Stimulated activated CD4-positive, alpha-beta T cell treated with anti-CD3 and anti-CD28 coated beads, Interleukin-12 subunit alpha, Interleukin-12 subunit beta, amount 100 ng/mL, for 24 hours (primary cell): ENCODE results near the gene RFPL3.
"Not testable (repeated sequence)": the region's sequence is repeated elsewhere in the genome, so short reads cannot be mapped to it uniquely, and the experiment has no call there.

Experiments
- DNase-seq, 2 experiments: peaks; one replicate each; pipeline ENCODE4 v3.0.0-alpha.2; 2020; ENCODE audit warnings: low read depth in 2 of 2

The RFPL3 gene

DNA sequence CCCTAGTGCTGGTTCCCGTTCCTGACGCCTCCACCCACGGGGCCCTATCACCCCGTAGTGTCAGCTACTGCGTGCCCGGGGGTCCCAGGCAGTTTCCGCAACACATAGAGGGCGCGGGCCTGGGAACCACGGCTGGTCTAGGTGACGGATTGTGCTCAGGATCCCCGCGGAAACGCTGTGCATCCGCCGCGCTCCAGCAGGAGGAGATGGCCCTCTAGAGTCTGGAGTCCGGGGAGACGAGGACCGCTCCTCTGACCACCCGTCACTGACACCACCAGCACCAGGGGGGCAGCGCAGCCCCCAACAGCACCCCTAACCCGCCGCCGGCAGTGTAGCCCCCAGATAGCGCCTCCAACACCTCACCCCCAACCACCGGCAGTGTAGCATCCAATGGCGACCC lies 4.4 kb upstream of the RFPL3 start:
- DNase-seq, result no peak

DNA sequence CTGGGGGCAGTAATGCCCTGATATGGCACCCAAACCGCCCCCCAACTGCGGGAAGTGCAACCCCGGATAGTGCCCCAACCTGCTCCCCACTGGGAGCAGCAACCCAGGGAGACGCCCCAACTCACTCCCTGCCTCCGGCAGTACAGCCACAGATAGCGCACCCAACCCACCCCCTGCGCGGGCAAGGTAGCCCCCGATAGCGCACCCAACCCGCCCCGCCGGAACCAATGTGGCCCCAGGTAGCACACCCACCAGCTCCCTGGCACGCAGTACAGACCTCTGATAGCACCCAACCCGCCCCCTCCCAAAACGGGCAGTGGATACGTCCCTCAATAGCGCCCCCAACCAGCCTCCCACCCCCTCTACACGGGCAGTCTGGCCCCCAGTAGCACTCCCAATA lies 3.8 kb upstream of the RFPL3 start:
- DNase-seq, result no peak

DNA sequence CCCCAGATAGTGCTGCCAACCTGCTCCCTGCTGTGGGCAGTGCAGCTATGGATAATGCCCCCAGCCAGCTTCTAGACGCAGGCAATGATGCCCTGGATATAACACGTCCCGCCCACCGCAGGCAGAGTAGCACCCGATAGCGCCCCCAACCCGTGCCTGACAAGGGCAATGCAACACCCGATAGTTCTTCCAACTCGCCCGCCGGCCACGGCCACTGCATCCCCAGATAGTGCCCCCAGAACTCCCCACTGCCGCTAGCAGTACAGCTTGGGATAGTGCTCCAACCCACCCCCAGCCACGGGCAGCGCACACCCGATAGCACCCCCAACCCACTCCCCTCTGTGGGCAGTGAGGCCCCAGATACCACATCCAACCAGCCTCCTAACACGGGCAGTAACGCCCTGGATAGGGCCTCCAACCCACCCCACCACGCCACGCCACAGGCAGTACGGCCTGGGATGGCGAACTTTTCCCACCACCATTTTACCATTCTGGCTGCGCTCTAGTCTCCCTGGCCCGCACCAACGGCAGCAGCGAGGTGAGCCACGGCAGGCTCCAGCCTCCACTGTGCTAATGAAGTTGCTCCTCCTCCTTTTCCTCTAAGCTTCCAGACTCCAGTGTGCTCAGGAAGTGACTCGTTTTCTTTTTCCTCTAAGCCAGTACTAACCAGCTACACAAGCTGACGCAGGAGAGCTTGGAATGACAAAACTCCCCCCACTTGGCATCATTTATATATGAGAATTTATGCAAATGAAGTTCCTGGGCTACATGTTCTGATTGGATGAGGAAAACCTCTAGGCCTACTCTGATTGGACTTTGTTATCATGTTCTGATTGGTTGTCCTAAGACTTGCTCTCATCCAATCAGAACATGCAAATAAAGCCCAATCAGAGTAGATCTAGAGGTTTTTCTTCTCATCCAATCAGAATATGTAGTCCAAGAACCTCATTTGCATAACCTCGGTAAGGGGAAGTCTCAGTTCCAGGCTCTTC lies 3.0 kb upstream of the RFPL3 start:
- DNase-seq, result no peak

DNA sequence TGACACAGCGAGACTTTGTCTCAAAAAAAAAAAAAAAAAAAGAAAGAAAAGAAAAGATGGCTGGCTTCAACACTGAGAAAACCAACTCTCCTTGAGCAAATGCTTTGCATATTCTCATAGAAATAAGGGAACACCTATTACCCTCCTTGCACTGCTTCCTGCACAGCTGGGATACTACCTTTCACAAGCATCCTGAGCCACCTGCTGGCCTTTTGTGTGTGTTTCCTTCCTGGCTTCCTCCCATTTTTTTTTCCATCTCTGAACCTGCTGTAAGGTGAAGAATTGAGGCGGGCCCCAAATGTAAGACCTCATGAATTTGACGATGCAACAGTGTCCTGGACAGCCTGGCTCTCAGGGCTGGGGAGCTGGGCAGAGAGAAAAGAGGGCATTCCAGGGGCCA lies 1.9 kb upstream of the RFPL3 start:
- no peak for DNase-seq

DNA sequence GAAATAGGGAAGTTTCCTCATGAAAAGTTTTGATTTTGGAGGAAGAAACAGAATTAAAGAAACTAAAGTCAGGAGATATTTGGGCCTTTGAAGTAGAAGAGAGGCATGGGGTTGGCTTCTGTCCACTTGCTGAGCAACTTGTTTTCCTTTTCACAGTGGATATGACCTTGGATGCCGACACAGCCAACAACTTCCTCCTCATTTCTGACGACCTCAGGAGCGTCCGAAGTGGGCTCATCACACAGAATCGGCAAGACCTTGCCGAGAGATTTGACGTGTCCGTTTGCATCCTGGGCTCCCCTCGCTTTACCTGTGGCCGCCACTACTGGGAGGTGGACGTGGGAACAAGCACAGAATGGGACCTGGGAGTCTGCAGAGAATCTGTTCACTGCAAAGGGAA lies 2.4 kb downstream of the RFPL3 start:
- not testable (repeated sequence) for DNase-seq

DNA sequence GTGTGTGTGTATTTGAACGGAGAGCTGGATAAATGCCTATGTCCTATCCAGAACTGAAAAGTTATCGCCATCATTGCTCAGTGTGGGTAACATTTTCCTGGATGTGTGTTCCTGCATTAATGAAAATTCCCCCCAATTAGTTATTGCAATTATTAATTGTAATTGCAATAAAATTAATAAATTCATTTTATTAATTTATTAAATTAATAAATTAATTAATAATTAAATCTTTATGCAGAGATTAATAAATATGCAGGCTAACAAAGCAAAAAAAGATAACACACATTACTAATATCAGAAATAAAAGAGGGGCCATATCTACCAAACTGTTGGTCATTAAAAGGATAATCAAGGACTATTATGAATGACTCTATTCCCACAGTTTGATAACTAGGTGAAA lies 3.6 kb downstream of the RFPL3 start:
- no peak for DNase-seq

DNA sequence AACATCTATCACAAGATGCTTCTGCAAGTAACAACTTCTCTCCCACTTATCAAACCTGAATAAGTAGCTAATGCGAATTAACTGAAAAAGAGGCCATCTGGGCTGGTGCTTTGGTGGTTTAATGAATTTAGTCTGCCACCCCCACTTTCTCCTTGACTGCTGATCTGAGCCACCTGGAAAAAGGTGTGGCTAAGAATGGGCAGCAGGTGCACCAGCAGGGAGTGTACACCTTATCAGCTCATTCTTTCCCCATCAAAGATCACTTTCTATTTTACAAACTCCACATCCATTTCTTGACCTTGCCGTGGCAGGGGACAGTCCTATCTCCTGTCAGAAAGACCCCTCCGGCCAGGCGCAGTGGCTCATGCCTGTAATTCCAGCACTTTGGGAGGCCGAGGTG lies 6.5 kb downstream of the RFPL3 start:
- DNase-seq, result no peak

DNA sequence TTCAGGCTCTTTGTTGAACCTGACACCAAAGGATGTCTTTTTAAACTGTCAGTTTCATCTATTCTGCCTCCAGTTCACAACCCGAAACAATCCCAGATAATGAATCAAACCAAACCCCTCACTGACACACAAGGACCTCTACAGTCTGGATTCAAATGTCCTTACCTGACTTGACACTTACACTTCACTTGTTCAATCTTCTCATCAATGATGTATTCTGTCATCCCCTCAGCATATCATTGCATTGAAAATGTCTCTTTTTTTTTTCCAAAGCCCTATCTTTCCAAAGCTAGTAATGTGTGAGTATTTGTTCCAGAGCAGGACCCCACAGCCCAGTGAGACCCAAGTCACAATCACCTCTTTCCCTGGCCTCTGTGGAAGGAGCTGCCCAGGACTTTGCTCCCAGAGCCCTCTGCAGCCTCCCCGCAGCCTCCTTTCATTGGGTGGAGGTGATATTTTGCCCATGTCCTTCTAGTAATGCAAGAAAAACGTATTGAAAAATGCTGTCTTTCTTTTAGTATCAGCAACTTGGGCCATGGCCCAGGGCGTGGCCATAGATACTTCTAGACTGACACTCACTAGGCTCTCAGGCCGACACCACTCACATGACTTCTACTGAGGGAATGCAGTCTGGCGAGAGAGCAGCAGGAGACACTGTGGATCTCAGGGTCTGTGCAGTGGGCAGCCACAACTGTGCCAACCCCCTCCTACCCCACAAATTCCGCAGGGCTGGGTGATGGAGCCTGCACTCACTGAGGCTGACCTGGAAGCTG lies 18.2 kb downstream of the RFPL3 start:
- no peak for DNase-seq

DNA sequence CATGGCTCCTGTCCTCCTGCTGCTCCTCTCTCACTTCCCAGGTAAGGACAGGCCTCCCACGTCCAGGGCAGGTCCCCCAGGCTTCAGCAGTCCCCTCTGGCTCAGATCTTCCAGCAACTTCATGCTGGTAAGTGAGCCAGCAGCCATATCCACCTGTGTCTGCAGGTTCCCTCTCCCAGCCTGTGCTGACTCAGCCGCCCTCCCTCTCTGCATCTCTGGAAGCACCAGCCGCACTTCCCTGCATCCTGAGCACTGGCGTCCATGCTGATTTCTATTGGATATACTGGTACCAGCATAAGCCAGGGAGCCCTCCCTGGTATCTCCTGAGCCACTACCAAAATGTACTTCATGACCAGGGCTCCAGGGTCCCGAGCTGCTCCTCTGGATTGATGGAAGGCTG lies 19.0 kb downstream of the RFPL3 start:
- no peak for DNase-seq

DNA sequence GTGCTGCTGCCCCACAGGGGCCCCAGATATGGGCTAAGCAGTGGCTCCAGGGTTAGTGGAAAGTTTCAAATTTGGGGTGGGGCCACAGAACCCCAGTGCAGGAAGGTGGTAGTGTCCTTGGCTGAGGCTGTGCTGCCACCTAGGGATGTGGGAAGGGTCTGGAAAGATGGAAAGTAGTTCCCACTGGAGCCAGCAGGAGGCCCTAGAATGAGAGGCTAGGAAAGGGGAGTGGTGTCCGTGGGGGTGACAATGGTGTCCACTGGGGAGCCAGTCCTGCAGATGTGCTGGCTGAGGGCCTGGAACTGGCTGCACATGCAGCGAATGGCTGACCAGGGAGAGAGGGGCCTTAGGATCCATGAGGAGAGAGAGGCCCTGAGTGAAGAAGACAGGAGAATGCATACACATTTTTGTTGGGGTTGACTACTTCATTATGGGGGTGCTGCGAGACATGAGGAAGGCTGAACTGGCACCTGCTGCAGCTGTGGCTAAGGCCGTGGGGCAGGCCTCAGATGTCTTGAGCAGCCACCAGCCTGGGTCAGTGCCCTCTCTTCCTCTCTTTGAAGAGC lies 21.1 kb downstream of the RFPL3 start:
- DNase-seq, result peak in 1 of 2 experiments; percentile 15

DNA sequence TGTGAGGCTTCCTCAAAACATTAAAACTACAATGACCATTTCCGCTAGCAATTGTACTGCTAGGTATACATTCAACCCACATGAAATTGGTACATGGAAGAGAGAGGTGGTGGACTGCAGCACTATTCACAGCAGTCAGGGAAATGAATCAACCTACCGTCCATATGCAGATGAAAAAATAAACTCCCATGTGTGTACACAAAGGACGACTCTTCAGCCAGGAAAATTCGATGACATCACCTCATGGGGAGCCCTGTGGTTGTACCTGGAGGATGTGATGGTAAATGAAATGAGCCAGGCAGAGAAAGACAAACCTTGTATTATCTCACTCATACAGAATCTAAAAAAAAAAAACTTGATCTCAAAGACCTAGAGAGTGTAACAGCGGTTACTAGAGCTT lies 23.3 kb downstream of the RFPL3 start:
- DNase-seq, result no peak

DNA sequence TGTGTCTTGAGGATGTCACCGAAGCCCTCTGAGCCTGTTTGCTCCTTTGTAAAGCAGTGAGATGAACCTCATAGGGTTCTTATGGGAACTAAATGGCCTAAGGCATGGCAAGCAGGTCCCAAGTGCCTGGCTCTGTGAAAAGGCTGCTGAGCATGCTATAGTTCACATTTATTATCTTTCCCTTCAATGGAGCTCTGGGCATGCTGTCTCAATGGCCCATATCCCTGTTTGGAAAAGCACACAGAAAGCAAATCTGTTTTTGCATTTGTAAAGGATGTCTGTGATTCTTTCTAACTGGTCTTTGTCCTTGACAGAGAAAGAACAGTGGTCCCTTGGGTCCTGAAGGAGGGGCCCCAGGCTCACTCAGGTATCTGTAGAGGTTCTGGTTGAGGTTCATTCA lies 28.0 kb downstream of the RFPL3 start:
- no peak for DNase-seq

DNA sequence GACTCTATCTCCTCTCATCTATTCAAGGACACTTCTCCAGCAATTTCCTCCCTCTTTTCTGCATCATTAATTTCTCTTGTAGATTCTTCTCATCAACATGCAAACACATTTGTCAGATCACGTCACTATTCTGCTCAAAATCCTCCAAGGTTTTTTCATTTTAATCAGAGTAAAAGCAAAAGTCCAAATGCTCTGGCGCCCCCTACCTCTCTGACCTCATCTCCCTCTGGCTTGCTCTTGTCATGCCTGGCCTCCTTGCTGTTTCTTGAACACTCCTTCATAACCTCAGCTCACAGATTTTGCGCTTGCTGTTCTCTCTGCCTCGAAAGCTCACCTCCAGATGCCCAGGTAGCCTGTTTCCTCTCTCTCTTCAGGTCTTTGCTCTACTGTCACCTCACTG lies 32.0 kb downstream of the RFPL3 start:
- peak in 1 of 2 experiments; percentile 3 for DNase-seq

DNA sequence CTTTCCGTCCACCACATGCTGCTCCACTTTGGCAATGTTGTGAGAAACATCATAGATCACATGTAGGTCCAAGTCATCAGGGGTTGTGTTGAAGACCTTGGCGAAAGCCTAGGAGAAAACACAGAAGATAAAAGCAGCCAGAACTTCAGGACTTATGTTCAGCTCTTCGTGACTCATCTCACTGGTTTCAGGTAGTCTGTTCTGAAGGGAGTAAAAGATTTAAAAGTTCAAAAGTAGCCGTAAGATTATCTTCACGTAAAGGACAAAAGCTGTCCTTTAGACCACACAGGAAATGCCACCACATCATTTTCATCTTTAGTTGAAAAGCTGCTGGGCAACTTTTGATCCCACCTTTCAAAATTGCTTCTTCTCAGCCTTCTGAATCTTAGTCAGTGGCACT lies 37.4 kb downstream of the RFPL3 start:
- DNase-seq, result no peak

DNA sequence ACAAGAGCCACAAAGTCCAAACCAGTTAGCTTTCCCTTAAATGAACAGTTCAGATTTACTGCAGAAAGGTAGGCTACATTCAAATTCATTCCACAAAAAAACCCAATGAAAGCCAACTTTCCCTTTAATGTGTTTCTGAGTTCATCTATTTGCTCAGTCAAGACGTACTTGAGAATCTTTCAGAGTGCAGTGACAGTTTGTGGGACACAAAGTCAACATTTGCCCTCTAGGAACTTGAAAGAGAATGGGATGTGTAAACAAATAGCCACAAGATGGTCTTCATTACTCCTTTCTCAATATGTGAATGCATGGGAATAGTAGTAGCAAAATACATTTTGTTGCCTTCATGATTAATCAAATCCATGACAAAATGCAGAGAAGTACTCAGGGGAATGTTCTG lies 38.6 kb downstream of the RFPL3 start:
- DNase-seq, result no peak

DNA sequence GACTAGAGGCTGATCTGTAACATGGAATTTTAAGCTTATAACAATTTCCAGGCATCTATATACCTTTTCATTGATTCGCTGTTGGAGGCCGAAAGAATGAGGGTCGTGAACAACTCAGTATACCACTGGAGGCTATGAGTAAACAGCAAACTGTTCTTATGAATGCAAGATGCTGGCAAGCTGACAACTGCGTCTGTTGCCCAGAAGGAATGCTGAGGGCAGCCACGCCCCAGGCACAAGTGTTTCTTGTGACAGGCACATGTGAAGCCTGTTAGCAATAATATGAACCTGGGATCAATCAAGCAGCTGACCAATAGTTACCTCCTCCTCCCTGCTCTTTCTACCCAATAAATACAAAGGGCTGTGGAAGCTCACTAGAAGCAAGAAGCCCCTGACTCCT lies 39.1 kb downstream of the RFPL3 start:
- no peak for DNase-seq

DNA sequence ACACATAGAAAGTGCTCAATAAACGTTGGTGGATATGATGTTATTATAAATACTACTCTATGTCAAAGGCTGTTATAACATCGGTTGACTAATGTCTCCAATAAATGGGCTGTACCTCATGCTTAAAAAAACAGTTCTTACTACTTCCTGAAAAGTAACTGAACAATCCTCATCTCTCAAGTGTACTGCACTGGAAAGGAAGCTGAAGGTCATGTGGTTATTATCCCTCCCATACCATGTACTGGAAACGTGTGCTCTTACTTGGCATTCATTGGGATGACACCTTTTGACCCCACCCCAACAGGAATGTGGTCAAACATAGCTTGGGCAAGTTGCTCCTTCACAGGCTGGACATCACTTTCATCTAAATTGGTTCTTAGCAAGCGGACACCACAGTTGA lies 43.8 kb downstream of the RFPL3 start:
- DNase-seq, result no peak

DNA sequence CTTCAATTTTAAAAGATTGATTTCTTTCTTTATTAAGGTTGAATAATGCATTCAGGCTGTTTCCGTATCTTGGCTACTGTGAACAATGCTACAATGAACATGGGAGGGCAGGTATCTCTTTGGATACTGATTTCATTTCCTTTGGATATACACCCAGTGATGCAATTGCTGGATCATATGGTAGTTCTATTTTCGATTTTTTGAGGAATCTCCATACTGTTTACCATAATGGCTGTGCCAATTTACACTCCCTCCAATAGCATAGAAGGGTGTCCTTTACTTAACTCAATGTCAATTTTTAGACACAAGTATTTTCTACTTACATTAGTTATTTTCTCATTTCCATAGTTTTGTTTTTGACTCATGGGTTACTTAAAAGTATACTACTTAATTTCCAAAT lies 46.4 kb downstream of the RFPL3 start:
- no peak for DNase-seq

DNA sequence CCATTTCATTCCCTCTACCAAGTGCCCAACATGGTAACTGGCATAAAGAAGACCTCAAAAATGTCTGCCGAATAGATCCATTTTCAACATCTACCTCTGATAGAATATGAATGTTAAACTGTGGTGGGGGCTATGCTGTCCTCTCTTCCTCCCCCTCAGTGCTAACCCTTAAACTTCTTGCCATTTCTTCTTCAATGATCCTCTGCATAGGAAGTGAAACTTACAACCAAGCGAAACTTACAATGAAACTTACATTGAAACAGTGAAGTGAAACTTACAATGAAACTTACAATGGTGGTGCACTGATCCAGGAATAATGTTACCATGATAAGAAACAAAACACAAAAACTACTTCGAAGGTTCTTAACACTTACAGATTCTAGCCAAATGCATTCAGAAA lies 49.6 kb downstream of the RFPL3 start:
- DNase-seq, result no peak

DNA sequence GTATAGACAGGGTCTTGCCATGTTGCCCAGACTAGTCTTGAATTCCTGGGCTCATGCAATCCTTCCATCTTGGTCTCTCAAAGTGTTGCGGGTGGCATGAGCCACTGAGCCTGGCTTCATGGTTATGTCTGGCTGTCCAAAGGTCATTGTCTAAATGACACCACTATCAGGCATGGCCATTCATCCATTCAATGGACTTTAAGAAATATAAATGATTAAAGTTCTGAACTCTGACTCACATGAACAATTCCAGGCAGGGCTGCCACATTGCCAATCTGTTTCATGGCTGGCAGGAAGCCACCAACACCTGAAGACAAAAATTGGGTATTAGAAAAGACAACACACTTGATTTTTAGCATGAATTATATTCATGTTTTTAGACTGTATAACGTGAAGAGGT lies 50.3 kb downstream of the RFPL3 start:
- DNase-seq, result no peak

DNA sequence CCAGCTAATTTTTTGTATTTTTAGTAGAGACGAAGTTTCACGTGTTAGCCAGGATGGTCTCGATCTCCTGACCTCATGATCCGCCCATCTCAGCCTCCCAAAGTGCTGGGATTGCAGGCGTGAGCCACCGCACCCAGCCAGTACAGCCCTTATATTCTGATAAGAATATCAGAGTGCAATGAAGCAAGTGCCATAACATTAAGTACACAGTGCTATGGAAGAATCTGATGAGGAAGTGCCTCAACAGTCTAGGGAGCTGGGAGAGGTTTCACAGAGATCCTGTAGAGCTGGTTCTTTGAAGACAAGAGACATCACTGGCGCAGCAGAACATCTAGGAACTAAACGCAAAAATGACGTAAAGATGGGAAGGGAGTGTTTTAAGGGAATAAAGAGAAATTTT lies 52.3 kb downstream of the RFPL3 start:
- DNase-seq, result no peak

DNA sequence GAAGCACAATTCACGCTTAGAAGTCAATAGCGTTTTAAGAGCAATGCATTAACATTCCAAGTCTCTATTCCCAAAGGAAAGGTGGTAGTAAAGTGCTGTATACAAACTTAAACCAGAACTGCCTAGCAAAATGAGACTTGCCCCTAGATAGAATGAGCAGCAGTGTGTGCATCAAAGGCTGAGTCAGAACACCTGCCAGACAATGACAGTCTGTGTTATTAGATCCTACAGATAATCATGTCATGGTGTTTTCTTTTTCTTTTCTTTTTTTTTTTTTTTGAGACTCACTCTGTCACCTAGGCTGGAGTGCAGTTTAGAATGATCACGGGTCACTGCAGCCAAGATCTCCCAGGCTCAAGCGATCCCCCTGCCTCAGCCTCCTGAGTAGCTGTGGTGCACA lies 52.8 kb downstream of the RFPL3 start:
- no peak for DNase-seq
